ENCODE results near the gene MOGAT2.
"Not testable (repeated sequence)": the region's sequence is repeated elsewhere in the genome, so short reads cannot be mapped to it uniquely, and the experiment has no call there.

The MOGAT2 gene

DNA sequence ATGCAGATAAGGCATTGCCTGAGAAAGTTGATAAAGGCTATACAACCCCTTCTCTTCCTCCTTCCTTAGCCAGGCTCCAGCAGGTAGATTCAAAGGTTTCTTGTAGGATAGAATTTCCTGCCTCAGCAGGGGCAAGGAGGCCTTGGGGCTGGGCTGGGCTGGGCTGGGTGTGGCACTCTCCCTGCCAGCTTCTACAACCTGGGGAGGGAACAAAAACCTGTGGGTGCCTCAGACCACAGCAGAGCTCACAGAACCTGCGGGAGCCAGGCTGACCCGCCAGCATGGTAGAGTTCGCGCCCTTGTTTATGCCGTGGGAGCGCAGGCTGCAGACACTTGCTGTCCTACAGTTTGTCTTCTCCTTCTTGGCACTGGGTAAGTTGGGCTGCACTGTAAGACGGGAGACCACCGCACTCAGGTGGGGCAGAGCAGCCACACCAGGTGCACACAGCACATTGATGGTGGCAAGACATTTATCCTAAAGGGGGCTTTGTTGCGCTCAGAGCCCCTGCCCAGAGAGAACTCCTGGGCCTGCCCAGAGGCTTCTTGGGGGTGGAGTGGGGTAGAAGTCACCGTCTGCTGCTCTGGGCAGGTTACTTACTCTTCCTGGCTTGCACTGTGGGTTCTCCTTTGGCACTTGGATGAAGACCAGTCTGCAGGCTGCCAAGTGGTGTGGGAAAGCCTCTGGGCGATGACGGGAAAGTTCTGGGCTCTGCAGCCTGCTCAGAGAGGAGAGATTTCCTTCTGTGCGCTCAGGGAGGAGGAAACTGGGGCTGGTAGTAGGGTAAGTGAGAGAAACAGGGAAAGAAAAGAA, at the start of gene MOGAT2:
Gene MOGAT2 (plus strand): TSS at position 231 of the 811 bp plus-strand sequence. CDS start 51 bp downstream, at position 282.
- no peak for DNase-seq

DNA sequence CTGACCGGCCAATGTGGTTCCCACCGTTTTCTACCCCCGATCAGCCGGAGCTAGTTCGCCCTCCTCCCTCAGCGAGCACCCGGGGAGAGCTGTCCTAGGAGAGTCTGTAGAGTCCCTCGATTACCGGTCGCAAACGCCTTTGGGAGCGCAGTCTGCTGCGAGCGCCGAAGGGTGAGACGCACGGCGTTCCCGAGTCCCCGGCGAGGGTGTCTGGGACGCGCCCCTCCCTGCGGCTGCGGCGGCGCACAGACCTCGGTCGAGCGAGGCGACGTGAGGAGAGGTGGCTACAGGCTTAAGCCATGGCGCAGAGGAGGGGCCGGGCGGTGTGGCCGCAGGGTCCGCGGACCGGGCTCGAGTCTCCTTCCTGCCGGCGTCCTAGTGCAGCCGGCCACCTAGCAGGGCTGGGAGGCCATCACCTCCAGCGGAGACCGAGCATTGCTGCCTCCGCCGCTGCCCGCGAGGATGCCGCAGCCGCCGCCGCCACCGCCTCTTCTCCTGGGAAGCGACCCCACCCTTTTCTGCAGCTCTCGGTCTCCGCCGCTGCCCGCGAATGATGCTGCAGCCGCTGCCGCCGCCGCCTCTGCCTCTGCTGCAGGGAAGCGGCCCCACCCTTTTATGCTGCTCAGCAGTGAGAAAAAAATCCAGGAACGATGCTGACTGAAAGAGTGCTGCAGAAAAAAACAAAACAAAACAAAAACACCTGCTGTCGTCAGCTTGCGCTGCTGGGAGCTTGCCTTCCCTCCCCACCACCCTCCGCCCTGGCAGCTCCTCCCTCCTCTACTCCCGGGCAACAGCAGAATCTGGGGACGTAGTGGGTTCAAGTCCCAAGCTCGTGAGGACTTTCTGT, 49.0 kb upstream of the MOGAT2 start, which contains the start of gene MAP6:
Gene MAP6 (minus strand): TSS at position 588 of the 847 bp plus-strand sequence. CDS start 669 bp downstream, outside the sequence.
- peak; percentile 73 to 96 (median 96) for DNase-seq

DNA sequence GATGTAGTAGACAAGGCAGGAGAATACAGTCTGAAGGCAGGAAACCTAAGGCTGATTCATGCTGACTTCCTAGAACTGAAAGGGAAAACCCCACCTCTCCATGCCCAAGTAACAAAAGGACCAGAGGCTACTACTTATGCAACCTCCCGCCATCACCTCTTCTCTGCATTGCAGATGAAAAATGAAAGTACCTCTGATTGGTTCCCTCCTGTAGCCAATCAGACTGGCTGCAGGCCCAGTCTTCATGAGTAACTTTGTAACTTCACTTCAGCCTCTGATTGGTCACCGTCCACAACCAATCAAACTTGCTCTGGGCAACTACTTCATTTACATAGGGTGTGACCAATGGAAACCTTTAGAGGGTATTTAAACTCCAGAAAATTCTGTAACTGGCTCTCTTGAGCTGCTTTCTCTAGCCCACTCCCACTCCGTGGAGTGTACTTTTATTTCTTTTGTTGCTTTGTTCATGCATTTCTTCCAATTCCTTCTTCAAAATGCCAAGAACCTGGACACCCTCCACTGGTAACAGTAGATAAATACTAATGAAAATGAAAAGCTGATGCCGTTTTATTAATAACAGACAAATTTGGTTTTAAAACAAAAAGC, 43.6 kb upstream of the MOGAT2 start:
- no peak for DNase-seq

DNA sequence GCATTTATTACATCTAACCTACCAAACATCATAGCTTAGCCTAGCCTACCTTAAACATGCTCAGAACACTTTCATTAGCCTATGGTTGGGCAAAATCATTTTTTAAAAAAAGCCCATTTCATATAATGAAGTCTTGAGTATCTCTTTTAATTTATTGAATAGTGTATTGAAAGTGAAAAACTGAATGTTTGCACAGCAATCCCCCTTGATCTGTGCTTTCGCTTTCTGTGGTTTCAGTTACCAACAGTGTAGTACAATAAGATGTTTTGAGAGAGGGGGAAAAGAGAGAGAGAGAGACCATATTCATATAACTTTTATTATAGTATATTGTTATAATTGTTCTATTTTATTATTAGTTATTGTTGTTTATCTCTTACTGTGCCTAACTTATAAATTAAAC, 40.4 kb upstream of the MOGAT2 start:
- DNase-seq: no peak

DNA sequence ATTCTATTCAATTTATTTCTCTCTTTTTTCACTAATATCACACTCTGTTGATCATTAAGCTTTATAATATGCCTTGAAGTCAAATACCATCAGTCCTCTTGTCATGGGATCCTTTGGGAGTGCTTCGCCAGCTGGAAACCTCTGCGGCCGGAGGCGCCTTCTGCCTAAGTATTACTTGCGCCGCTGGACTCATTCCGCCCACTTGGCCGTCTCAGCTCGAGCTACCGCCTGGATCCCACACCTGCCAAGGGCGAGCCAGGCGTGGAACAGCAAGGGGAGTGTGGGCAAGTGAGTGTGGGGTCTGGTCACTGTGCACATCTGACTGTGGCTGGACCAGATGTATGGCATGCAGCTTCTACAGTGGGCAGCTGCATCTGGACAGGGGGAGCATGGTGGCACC, 39.7 kb upstream of the MOGAT2 start:
- DNase-seq: no peak

DNA sequence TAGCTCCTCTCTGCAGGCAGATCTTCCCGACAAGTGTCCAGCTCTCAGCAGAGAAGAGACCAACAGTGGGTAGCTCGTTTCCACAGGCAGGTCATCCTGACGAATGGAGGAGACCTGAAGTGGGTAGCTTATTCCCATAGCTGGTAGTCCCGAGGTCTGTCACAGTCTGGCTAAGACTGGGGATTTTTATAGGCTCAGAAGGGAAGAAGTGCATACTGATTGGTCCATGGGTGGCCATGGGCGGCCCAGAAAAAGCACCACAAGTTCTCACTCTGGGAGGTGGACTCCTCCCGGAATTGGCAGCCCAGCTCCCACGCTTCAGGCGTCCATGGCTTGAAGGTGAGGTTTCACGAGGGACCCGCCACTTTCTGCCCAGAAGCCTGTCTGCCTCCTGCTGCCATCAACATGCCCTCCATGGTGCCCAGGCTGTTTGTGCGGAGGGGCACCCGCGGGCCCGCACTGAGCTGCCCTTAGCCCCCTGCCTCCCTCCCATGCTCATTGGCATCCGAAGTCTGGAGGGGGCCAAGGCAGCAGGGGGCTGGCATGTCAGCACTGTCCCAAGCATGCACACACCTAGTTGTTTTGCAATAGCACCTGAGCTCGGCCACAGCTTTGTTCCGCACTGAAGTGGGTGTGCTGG, 38.9 kb upstream of the MOGAT2 start:
- DNase-seq: no peak

DNA sequence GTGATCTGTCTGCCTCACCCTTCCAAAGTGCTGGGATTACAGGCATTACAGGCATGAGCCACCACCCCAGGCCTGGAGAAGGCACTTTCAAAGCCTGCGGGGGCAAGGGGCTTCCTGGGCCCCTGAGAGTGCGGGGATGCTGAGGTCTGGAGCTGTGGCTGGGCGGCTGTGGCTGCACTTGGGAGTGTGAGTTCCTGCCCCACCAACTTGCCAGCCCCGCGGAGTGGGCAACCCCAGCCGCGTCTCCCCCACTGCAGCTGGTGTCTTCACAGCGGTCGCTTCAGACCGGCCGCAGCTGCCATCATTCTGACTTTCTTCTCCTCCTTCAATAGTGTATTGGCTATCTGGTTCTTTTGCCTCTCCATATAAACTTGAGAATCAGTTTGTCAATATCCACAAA, 38.1 kb upstream of the MOGAT2 start:
- DNase-seq: no peak

DNA sequence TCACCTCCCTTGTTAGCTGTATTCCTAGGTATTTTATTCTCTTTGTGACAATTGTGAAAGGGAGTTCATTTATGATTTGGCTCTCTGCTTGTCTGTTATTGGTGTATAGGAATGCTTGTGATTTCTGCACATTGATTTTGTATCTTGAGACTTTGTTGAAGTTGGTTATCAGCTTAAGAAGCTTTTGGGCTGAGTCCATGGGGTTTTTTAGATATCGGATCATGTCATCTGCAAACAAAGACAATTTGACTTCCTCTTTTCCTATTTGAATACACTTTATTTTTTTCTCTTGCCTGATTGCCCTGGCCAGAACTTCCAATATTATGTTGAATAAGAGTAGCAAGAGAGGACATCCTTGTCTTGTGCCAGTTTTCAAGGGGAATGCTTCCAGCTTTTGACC, 33.8 kb upstream of the MOGAT2 start:
- DNase-seq: not testable (repeated sequence)

DNA sequence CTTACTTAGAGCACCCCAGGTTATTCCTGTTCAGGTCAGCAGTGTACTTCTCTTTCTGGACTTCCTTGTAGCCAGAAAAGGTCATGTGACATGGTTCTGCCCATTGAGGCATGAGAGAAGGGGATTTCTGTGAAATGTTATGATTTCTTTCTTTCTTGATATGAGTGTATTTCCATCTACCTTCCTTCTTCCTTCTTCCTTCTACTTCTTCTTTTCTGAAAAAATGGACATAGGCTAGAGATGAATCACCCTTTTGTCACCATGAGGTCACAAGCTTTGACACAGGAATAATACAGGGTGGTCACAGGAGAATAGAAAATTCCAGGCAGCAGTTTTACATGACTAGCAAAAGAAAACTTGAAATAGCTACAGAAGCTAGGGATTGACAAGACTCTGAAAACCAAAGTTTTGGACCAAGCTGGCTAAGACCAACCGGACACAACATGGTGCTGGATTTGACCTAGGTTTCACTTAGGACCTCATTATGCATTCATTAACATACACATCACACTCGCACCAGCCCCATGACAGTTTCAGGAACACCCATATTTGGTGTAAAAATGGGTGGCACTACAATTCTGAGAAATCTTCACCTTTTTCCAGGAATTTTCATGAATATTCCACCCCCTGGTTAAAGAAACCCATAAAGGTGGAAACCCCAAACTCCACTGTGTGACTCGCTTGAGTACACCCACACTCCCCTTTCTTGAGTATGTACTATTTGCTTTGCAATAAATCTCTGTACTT, 27.6 kb upstream of the MOGAT2 start:
- no peak for DNase-seq

DNA sequence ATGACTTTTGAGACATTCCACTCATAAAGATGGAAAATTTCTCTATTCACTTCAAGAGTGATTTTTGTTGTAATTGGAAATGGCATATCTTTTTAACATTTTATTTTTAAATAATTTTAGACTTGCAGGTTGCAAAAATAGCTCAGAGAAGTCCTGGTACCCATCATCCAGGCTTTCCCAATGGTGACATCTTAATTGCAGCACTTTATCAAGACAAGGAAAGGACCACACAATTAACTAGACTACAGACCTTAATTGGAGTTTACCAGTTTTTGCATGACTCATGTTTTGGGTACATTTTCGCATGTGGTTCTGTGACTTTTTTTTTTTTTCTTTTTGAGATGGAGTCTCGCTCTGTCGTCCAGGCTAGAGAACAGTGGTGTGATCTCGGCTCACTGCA, 25.8 kb upstream of the MOGAT2 start:
- no peak for DNase-seq

DNA sequence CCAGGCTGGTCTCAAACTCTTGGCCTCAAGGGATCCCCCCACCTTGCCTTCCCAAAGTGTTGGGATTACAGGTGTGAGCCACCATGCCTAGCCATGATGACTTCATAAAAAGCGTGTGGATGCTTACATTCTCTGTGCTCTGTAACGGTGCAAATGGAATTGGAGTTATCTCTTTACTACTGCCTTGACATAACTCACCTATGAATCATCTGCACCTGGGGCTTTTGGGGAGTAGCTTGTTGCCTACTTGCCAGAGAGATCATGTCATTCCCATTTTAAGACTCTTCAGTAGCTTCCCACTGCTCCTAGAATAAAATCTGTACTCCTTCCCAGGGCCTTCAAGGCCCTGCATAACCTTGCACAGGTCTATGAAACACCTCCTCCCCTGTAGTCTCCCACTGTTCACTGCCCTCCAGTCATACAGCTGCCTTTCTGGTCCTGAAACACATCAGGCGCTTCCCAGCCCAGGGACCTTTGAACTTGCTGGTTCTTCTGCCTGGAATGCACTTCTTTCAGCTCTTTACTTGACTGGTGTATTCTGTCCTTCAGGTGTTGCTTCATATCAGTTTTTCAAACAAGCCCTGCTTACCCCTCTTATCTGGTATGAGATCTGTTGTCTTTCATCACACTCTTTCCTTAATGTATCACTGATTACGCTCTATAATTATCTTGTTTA, 19.6 kb upstream of the MOGAT2 start:
- DNase-seq: peak in 1 of 3 experiments; percentile 18

DNA sequence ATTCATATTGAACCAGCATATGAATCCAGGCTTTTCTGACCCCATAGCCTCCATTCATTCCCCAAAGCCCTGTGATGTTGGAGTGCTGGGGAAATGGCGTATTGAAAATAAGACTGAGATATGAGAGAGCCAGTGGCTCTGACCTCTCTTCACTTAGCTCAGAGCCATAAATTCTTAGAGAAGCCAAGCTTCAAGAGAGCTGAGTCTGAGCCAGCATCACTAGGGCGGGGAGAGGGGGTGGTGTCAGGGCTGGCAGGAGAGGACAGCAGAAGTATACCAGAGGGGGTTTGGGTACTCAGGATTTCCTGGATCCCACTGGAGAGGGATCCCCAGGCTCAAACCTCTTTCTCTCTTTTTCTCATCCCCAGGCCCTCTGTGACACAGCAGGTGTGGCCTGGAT, 16.7 kb upstream of the MOGAT2 start:
- DNase-seq: no peak

DNA sequence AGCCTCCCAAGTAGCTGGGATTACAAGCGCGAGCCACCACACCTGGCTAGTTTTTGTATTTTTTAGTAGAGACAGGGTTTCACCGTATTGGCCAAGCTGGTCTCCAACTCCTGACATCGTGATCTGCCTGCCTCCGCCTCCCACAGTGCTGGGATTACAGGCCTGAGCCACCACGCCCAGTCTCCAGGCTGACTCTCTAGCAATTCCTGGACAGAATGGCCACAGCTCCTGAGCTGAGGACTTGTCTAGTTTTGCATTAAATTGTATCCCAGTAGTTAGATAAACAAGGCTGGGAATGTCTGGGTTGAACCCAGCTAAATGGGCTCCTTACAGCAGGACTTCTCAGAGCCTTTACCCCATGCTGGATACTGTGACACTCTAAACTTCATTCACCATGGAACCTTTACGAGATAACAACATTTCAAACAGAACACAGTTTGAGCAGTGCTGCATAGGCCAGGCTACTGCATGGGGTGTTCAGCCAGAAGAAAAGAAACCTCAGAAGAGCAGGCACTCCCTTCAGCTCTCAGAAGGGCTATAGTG, 13.9 kb upstream of the MOGAT2 start:
- DNase-seq: no peak

DNA sequence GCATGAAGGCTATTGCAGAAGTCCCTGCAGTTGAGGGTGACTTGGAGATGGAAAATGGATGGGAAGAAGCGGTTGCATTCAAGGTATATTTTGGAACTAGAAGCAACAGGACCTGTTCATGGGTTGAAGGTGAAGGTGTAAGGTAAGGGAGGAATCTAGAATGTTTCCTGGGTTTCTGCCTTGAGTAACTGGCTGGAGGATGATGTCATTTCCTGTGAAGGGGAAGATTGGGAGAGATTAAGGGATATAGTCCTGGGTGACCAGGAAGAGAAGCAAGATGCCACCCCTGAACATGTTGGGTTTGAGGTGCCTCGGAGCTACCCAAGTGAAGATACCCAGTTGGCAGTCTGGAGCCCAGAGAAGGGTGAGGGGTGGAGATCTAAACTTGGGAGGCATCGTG, 12.1 kb upstream of the MOGAT2 start:
- no peak for DNase-seq

DNA sequence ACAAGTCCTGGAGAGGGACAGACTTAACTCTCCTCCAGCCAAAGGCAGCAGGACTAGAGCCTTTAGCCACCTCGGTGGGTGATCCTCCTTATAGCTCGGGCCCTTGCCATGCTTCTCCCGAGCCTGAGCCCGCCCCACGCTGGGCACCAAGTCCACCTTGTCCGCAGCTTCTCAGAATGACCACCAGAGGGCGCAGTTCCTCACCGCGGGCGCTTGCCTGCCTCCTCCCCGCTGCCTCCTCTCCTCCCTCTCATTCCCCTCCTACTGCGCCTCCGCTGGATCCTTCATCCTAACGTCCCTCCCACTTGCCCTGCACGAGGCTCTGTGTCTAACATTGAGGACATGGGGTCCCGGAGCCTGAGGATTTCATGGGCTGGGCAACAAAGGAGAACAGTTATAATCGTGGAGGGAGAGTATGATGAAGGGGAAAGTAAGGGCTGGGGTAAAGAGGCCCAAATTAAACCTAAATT, 11.3 kb upstream of the MOGAT2 start:
- DNase-seq: peak; percentile 54 to 83 (median 66)

DNA sequence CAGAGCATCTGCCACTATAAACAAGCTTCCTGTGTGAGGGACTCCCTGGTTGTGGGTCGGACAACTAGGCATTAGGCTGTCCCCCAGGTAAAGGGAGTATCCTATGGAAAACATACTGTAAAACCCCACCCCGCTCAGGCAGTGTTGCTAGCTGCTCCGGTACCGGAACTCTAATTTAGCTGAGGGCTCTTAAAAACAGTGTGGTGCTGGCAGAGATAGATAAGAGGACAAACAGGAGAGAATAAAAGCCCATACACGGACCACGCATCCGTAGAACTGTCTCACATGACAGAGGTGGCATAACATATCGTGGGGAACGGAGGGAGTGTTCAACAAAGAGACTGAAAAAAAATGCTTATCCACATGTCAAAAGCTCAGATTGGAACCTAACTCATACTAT, 3.4 kb upstream of the MOGAT2 start:
- peak in 2 of 3 experiments; percentile 65 to 74 for DNase-seq

DNA sequence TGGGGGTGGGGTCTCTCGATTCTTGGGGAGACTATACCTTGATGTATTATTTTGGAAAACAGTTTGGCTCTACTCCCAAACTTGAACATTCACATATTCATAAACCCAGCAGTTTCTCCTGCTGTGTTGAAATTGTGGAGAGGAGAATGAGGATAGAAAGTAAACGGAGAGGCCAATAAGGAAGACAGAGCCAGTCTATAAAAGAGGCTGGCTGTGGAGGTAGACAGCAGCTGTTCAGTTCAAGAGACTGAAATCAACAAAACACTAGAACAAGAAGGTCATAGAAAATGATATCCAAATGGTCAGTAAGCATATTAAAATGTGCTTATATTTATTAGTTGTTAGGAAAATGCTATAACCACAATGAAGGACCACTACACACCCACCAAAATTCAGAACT, 1.9 kb upstream of the MOGAT2 start:
- no peak for DNase-seq

DNA sequence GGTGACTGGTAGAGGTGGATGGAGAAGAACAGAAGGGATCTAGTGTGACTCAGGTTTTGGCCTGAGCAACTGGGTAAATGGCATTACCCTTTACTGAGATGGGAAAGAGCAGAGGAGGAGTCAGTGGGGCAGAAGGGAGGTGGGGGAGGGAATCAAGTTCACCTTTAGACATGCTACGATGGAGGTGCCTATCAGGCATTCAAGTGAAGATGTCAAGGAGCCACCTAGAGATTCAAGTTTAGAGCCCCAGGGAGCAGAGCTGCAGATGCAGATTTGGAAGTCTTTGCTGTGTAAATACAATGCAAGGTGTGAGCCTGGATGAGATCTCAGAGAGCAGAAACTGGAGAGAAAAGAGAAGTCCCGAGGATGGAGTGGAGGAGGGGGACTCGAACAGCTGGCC, 979 bp upstream of the MOGAT2 start:
- DNase-seq: no peak

DNA sequence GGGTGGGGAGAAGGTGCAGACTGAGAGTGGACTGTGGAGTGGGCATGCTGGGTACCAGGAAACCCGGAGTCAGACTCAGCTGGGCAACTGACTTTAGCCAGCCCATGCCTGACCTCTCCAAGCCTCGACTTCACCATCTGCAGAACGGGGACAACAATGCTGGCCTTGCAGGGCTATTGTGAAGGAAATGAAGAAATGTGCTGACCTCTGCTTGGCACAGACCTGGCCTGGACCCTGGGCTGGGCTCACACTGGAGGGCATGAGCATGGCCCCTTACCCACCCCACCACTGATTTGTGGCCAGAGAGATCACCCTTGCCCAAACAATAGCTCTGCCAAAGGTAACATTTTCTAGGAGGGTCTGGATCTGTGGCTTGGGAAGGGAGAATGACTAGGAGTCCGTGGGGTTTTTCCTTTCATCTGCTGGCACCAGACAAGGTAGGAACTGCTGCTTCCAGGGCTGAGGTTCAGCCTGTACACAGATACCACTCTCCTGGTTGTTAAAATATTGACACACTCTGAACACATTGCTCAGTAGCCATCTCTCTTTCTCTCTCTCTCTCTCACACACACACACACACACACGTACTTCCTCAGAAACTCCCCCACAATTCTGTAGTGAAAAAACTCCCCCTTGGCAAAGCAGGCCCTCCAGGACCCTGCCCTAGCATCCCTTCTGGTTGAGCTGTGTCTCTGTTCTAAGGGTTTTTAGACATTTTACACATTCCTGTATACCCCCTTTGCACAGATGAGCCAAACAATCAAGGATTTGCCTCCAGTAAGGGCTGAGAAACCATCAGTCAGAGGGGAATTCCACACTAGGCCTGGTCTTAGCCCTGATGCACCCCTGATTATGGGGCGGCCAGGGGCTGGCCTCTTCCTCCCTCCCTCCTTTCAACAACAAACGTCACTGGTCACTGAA, 1.0 kb downstream of the MOGAT2 start:
- DNase-seq: no peak

Data from NCI-H1417 (cell line).